CD4-positive, alpha-beta T cell (primary cell): ENCODE results near the gene CIPC. TPM values are rescaled to one million over a fixed set of nuclear protein-coding genes. Genes with fewer than 3 reads are reported as not detected.

Experiments used
- ATAC-seq: fragments of 200-7000 bp; cut with Tn5 transposase; one replicate; pipeline ENCODE4 v1.10.0; 2022; ENCODE audit warnings: mild to moderate bottlenecking; ENCODE audit not compliant: poor library complexity
- CTCF ChIA-PET: fragments of 350-600 bp; sonication (Branson Sonifier 250); formaldehyde crosslinking; loops from one replicate; lab custom pipeline; 2021; ENCODE audit warnings: antibody characterized with exemption, inconsistent platforms; lab: Charles Lee
- POLR2A ChIA-PET: fragments of 350-600 bp; sonication (Branson Sonifier 250); formaldehyde crosslinking; loops from one replicate; lab custom pipeline; 2021; ENCODE audit warnings: antibody characterized with exemption, inconsistent platforms; lab: Charles Lee
- DNase-seq, 14 experiments: peaks; one replicate each; pipeline ENCODE4 v3.0.0-alpha.2; 2013 to 2020; ENCODE audit warnings: mixed read lengths in 2 of 14
- H3K27ac ChIP-seq, 2 donors: one replicate each; pipeline versions ENCODE4 v1.5.1 to v1.7.0; 2013; ENCODE audit warnings: low read length in 2 of 2, low read depth in 1 of 2, mild to moderate bottlenecking in 1 of 2
- H3K27me3 ChIP-seq, 2 experiments: 1 replicate in 1 of 2; 2 replicates in 1 of 2; pipeline versions ENCODE4 v1.6.1 to v1.7.0; 2013; ENCODE audit warnings: low read length in 2 of 2, control low read depth in 1 of 2, mild to moderate bottlenecking in 1 of 2, moderate library complexity in 1 of 2; ENCODE audit not compliant: insufficient read depth in 2 of 2, control insufficient read depth in 1 of 2
- H3K36me3 ChIP-seq: one replicate; pipeline ENCODE4 v1.6.1; 2013; ENCODE audit warnings: low read length, control low read depth; ENCODE audit not compliant: insufficient read depth
- H3K4me1 ChIP-seq: one replicate; pipeline ENCODE4 v1.6.1; 2013; ENCODE audit warnings: low read length, control low read depth; ENCODE audit not compliant: insufficient read depth
- H3K4me3 ChIP-seq: one replicate; pipeline ENCODE4 v1.5.1; 2013; ENCODE audit warnings: mild to moderate bottlenecking, low read length, moderate library complexity
- H3K9me3 ChIP-seq, 2 experiments: 1 replicate in 1 of 2; 2 replicates in 1 of 2; pipeline versions ENCODE4 v1.6.1 to v1.7.0; 2013; ENCODE audit warnings: low read length in 2 of 2, mild to moderate bottlenecking in 2 of 2, control low read depth in 1 of 2, moderate library complexity in 1 of 2; ENCODE audit not compliant: control insufficient read depth in 1 of 2, insufficient read depth in 1 of 2
- H3K27ac Mint-ChIP-seq: one replicate; pipeline ENCODE4 v1.8.0; 2020; ENCODE audit warnings: mixed read lengths
- H3K27me3 Mint-ChIP-seq: one replicate; pipeline ENCODE4 v1.8.0; 2021; ENCODE audit warnings: mixed read lengths
- H3K36me3 Mint-ChIP-seq: one replicate; pipeline ENCODE4 v1.8.0; 2021; ENCODE audit warnings: low read depth, mixed read lengths
- H3K4me1 Mint-ChIP-seq: one replicate; pipeline ENCODE4 v1.8.0; 2021; ENCODE audit warnings: low read depth, mixed read lengths
- H3K4me3 Mint-ChIP-seq: one replicate; pipeline ENCODE4 v1.8.0; 2020; ENCODE audit warnings: mild to moderate bottlenecking, mixed read lengths
- H3K9me3 Mint-ChIP-seq: one replicate; pipeline ENCODE4 v1.8.0; 2020; ENCODE audit warnings: mixed read lengths
- intact Hi-C, 2 experiments: fragments of 100-400 bp; cut with DNase I in 1 of 2; cut with micrococcal nuclease in 1 of 2; formaldehyde crosslinking; loops; one replicate each; pipeline versions ENCODE4 v1.15.1 to v1.9.0; 2023 to 2025; cut with DNase I, micrococcal nuclease
- total RNA-seq, 174 experiments: library from RNA in 2 of 174; stranded (reverse) in 2 of 174; gene quantifications; one replicate each; pipeline ENCODE4 v1.2.3 and lab custom pipeline; 2021 to 2026
- TF ChIP-seq, protein P1 (sequence below): fragments of 200-600 bp; IDR thresholded peaks from one replicate; pipeline ENCODE4 v1.8.0; 2022; ENCODE audit warnings: antibody characterized with exemption, mild to moderate bottlenecking

The CIPC gene
- total RNA-seq, 2 experiments from 2014 or later: 8.2 to 10.7 TPM

- Mint-ChIP-seq H3K4me3 (no peak overlapping the region), H3K27ac (no peak overlapping the region), H3K36me3 (no peaks in the 10 kb centered on the region), H3K4me1 (no peaks in the 10 kb centered on the region), H3K9me3 (no peaks in the 10 kb centered on the region), H3K27me3 (peaks cover 59% of the 10 kb centered on the region)
- Histone ChIP-seq H3K27ac (no peak overlapping the region), H3K36me3 (no peaks in the 10 kb centered on the region), H3K27me3 (peaks cover 14 to 43% of the 10 kb centered on the region in 2 experiments), H3K4me1 (no peaks in the 10 kb centered on the region), H3K9me3 (no peaks in the 10 kb centered on the region), H3K4me3 (no peak overlapping the region)
- CTCF ChIA-PET: interaction anchor here (1.1 kb wide), 1 partner anchor 15 kb away, joined by 3 read pairs; no protein-coding TSS in a partner anchor
- ATAC-seq (no peak), DNase-seq (peak in 3 of 14 experiments; percentile 22 to 42 (median 23))
- intact Hi-C loops: loop anchor here (1.0 to 10.0 kb wide), 4 partner anchors 164 to 1443 kb away; no protein-coding TSS in a partner anchor
- TF ChIP-seq, protein P1, sequence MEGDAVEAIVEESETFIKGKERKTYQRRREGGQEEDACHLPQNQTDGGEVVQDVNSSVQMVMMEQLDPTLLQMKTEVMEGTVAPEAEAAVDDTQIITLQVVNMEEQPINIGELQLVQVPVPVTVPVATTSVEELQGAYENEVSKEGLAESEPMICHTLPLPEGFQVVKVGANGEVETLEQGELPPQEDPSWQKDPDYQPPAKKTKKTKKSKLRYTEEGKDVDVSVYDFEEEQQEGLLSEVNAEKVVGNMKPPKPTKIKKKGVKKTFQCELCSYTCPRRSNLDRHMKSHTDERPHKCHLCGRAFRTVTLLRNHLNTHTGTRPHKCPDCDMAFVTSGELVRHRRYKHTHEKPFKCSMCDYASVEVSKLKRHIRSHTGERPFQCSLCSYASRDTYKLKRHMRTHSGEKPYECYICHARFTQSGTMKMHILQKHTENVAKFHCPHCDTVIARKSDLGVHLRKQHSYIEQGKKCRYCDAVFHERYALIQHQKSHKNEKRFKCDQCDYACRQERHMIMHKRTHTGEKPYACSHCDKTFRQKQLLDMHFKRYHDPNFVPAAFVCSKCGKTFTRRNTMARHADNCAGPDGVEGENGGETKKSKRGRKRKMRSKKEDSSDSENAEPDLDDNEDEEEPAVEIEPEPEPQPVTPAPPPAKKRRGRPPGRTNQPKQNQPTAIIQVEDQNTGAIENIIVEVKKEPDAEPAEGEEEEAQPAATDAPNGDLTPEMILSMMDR: no peak
- POLR2A ChIA-PET: no interaction called here
Observed at GRCh38 chr14:77151918-77152588, 54.0 kb downstream of the CIPC start.

DNA sequence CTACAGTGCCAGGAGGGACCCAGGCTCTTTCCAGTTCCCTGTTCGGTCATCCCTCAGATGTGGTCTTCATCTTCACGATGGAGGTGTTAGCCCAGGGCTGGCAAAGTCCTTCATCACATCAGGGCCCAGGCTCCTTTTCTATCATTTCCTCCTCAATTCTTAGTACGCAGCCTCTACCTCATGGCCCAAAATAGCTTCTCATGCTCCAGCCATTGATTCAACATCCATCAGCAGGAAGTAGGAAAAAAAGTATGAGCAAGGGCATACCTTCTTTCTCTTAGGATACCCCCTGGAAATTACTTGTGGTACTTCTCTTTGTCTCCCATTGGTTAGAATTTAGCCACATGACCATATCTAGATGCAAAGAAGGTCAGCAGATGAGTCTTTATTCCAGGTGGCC, 55.7 kb downstream of the CIPC start:
- ChIA-PET POLR2A (no interaction called here), CTCF (no interaction called here)
- Mint-ChIP-seq H3K36me3 (no peaks in the 10 kb centered on the region), H3K27me3 (peaks cover 64% of the 10 kb centered on the region), H3K4me1 (no peaks in the 10 kb centered on the region), H3K27ac (no peak overlapping the region), H3K4me3 (no peak overlapping the region), H3K9me3 (no peaks in the 10 kb centered on the region)
- no peak overlapping the region for H3K27ac ChIP-seq
- no peaks in the 10 kb centered on the region for H3K4me1 ChIP-seq
- no peak for DNase-seq
- no peaks in the 10 kb centered on the region for H3K36me3 ChIP-seq
- peaks cover 21 to 52% of the 10 kb centered on the region in 2 experiments for H3K27me3 ChIP-seq
- intact Hi-C loops: loop anchor here (2.0 to 10.0 kb wide), 3 partner anchors 163 to 1441 kb away; no protein-coding TSS in a partner anchor
- H3K9me3 ChIP-seq: no peaks in the 10 kb centered on the region
- ATAC-seq: no peak
- no peak overlapping the region for H3K4me3 ChIP-seq
- TF ChIP-seq, protein P1: no peak

DNA sequence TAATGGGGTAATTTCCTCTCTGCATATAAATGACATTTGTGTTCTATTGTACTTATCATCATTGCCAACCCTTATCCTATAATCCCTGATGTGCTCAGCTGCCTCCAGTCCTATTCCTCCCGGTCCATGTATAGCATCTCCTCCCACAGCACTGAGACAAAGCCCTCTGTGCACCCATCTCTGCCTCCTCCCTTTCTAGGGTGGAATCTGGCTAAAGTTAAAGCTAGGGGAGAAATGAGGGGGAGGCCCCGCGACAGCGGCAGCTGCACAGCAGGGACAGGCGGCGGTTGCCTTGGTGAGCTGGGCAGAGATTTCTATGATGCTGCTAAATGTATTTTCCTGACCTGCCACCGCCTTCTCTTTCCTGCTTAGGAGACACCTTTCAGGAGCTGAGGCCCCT, 56.4 kb downstream of the CIPC start:
- no peaks in the 10 kb centered on the region for H3K36me3 ChIP-seq
- H3K4me1 Mint-ChIP-seq: no peaks in the 10 kb centered on the region
- ChIA-PET POLR2A (no interaction called here), CTCF (no interaction called here)
- no peak overlapping the region for H3K4me3 ChIP-seq
- H3K4me3 Mint-ChIP-seq: no peak overlapping the region
- H3K27ac Mint-ChIP-seq: no peak overlapping the region
- intact Hi-C loops: loop anchor here in 1 of 2 experiments (10.0 kb wide), 1 partner anchor 1440 kb away; no protein-coding TSS in a partner anchor
- TF ChIP-seq, protein P1: no peak
- H3K9me3 Mint-ChIP-seq: no peaks in the 10 kb centered on the region
- no peaks in the 10 kb centered on the region for H3K9me3 ChIP-seq
- H3K27me3 ChIP-seq: peaks cover 24 to 53% of the 10 kb centered on the region in 2 experiments
- H3K36me3 Mint-ChIP-seq: no peaks in the 10 kb centered on the region
- DNase-seq: no peak
- ATAC-seq: no peak
- no peaks in the 10 kb centered on the region for H3K4me1 ChIP-seq
- peaks cover 65% of the 10 kb centered on the region for H3K27me3 Mint-ChIP-seq
- H3K27ac ChIP-seq: no peak overlapping the region
